ENCODE data around the gene APLP1. TPM values are rescaled to one million over a fixed set of nuclear protein-coding genes. Genes with fewer than 3 reads are reported as not detected.

The APLP1 gene
- total RNA-seq, 1 donor from 2014 or later: 11.5 TPM

GRCh38 chr19:35903550-35904179 is 35.3 kb downstream of the APLP1 start:
- no peaks in the 10 kb centered on the region for H3K9me3 Mint-ChIP-seq (ENCODE audit: unreplicated experiment)
- no peak for TF ChIP-seq CTCF (IDR thresholded peaks at IDR 0.05; ENCODE audit: unreplicated experiment)
- peak overlapping the region; percentile 63 for H3K4me3 Mint-ChIP-seq (ENCODE audit: unreplicated experiment)
- peak; percentile 48 for DNase-seq (ENCODE audit: low spot score)
- H3K27me3 Mint-ChIP-seq (ENCODE audit: unreplicated experiment): peaks cover 15% of the 10 kb centered on the region
- H3K4me1 Mint-ChIP-seq (ENCODE audit: unreplicated experiment): peaks cover 19% of the 10 kb centered on the region
- no peak overlapping the region for H3K27ac Mint-ChIP-seq (ENCODE audit: unreplicated experiment)
- H3K36me3 Mint-ChIP-seq (ENCODE audit: low read depth, unreplicated experiment): no peaks in the 10 kb centered on the region

- Mint-ChIP-seq H3K4me1 (ENCODE audit: unreplicated experiment) (peaks cover 21% of the 10 kb centered on the region), H3K27me3 (ENCODE audit: unreplicated experiment) (peaks cover 16% of the 10 kb centered on the region), H3K9me3 (ENCODE audit: unreplicated experiment) (no peaks in the 10 kb centered on the region), H3K36me3 (ENCODE audit: low read depth, unreplicated experiment) (no peaks in the 10 kb centered on the region), H3K4me3 (ENCODE audit: unreplicated experiment) (no peak overlapping the region), H3K27ac (ENCODE audit: unreplicated experiment) (no peak overlapping the region)
- TF ChIP-seq CTCF (IDR thresholded peaks at IDR 0.05; ENCODE audit: unreplicated experiment): no peak
- DNase-seq (ENCODE audit: low spot score): no peak
Measured at GRCh38 chr19:35904311-35905068, 36.1 kb downstream of the APLP1 start.

GRCh38 chr19:35905178-35905727 is 36.9 kb downstream of the APLP1 start:
- Mint-ChIP-seq H3K36me3 (ENCODE audit: low read depth, unreplicated experiment) (no peaks in the 10 kb centered on the region), H3K9me3 (ENCODE audit: unreplicated experiment) (no peaks in the 10 kb centered on the region), H3K27me3 (ENCODE audit: unreplicated experiment) (peaks cover 15% of the 10 kb centered on the region), H3K4me1 (ENCODE audit: unreplicated experiment) (peaks cover 21% of the 10 kb centered on the region), H3K4me3 (ENCODE audit: unreplicated experiment) (no peak overlapping the region), H3K27ac (ENCODE audit: unreplicated experiment) (no peak overlapping the region)
- TF ChIP-seq CTCF (IDR thresholded peaks at IDR 0.05; ENCODE audit: unreplicated experiment): no peak
- no peak for DNase-seq (ENCODE audit: low spot score)

- H3K9me3 Mint-ChIP-seq (ENCODE audit: unreplicated experiment): no peaks in the 10 kb centered on the region
- no peak overlapping the region for H3K4me3 Mint-ChIP-seq (ENCODE audit: unreplicated experiment)
- peaks cover 11% of the 10 kb centered on the region for H3K27me3 Mint-ChIP-seq (ENCODE audit: unreplicated experiment)
- H3K36me3 Mint-ChIP-seq (ENCODE audit: low read depth, unreplicated experiment): no peaks in the 10 kb centered on the region
- DNase-seq (ENCODE audit: low spot score): no peak
- H3K27ac Mint-ChIP-seq (ENCODE audit: unreplicated experiment): no peak overlapping the region
- no peak for TF ChIP-seq CTCF (IDR thresholded peaks at IDR 0.05; ENCODE audit: unreplicated experiment)
- peaks cover 15% of the 10 kb centered on the region for H3K4me1 Mint-ChIP-seq (ENCODE audit: unreplicated experiment)
Measured at GRCh38 chr19:35907377-35907745, 39.0 kb downstream of the APLP1 start.

- Mint-ChIP-seq H3K27ac (ENCODE audit: unreplicated experiment) (no peak within 1 kb of the TSS), H3K4me1 (ENCODE audit: unreplicated experiment) (peaks cover 8% of the 10 kb centered on the region), H3K9me3 (ENCODE audit: unreplicated experiment) (no peaks in the 10 kb centered on the region), H3K27me3 (ENCODE audit: unreplicated experiment) (peaks cover 8% of the 10 kb centered on the region), H3K4me3 (ENCODE audit: unreplicated experiment) (peak within 1 kb of the TSS; percentile 47), H3K36me3 (ENCODE audit: low read depth, unreplicated experiment) (no peaks in the 10 kb centered on the region)
- no peak for TF ChIP-seq CTCF (IDR thresholded peaks at IDR 0.05; ENCODE audit: unreplicated experiment)
- no peak for DNase-seq (ENCODE audit: low spot score)
Measured at GRCh38 chr19:35908010-35908441, 39.7 kb downstream of the APLP1 start, which contains the start of gene TYROBP. TYROBP (minus strand) TSS chr19:35908295; CDS start chr19:35908228, 67 bp downstream.

Data from endothelial cell (in vitro differentiated cells).